HG03354 (cell line): ENCODE data around the gene INSYN2A.

ENCODE experiments used
- ATAC-seq: cut with Tn5 transposase; IDR thresholded peaks from one replicate; pipeline ENCODE4 v1.9.1; 2021; ENCODE audit warnings: mild to moderate bottlenecking; ENCODE audit not compliant: unreplicated experiment, poor library complexity, severe bottlenecking

The INSYN2A gene

DNA sequence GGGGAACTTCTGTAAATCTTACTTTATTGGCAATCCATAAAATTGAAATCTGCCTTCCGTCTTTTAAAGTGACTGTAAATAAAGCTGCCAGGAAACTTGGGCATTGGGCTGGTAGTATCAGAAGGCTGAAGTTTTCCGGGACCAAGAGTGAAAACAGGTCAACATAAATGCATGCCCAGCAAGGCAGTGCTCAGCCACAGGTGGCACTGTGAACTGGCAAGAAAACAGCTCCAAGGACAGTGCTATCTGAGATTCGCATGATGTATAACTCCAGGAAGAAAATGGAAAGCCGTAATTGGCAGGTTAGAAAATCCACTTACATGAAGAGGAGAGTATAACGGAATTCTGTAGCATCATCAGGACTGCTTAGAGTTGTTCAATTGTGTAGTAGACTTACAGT is 1.9 kb upstream of the INSYN2A start:
- ATAC-seq: no peak

DNA sequence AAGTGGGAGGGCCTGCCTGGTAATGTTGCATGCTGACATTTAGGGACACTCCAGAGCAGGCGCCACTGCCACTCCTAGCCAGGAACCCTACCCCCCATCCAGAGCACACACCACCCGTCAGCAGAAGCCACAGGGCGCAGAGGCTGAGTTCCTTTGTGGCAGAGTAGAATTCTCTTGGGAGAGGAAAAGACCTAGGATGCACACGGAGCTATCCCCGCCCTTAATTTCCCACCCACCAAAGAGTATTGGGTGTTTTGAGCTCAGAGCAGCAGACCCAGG is 702 bp upstream of the INSYN2A start:
- no peak for ATAC-seq

DNA sequence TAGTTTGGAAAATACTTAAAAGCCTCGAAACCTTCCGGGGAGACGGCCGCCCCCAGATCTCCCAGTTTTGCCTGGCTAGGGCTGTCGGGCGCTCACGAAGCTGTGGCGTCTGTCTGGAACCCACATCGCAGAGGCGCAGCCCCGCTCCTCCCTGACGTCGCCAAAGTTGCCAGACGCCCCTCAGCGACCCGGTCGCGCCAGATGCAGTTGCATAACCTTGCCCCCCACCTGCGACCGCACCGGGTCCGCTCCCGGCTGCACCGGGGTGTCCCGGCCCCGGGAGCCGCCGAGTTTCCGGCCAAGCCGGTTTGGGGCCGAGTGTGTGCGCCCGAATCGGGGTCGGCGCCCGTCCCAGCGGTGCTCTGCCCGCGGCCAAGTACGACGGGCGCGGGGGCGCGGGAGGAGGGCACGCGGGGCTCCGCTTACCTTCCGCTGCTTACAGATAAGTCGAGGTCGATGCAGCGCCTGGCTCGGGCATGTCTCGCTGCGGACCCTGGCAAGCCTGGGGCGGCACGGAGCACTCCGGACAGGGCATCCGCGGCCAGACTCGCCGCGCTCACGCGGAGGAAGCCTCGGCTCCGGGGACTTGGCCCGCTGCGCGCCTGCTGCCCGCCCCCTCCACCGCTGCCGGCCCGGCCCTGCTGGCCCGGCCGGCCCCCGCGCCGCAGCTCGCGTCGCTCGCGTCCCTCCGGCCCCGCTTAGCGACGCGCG is 665 bp downstream of the INSYN2A start:
- ATAC-seq: no peak

DNA sequence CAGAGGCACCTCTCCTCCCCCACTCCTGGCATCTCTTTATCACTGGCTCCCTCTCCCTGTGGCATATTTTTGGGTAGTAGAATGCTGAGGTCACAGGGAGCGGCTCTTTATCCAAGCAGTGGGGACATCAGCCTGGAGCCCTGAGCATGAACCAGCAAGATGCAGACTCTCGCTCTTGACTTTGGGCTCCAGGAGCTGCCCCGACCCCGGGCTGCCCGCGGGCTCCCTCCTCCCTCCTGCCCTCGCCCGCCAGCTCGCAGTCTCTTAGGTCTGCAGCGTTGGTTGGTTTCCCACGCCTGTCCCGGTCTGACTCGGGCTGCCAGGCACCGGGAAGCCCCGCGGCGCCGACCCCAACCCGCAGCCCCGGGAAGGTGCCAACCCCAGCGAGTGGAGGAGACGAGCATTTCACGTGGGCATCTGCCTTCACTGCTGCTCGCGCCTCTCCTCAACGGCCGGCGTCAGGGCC is 1.3 kb downstream of the INSYN2A start:
- no peak for ATAC-seq

DNA sequence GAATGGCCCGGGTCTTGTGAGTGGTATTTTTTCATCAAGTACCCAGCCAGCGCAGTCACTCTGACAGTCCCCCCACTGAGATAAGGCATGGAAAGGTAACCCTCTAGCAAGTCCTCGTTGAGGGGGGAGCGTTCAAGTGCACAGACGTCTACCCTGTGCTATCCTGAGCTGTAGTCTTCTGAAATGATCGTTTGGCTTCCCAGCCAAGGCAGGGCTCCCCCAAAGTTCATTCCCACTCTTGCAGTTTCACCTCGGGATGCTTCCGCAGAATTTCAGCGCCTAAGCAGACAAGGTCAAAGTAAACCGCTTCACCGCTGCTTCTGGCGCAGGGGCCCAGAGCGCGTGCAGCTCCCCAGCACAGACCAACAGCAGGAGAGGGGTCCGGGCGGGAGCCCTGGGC is 1.8 kb downstream of the INSYN2A start:
- ATAC-seq: no peak

DNA sequence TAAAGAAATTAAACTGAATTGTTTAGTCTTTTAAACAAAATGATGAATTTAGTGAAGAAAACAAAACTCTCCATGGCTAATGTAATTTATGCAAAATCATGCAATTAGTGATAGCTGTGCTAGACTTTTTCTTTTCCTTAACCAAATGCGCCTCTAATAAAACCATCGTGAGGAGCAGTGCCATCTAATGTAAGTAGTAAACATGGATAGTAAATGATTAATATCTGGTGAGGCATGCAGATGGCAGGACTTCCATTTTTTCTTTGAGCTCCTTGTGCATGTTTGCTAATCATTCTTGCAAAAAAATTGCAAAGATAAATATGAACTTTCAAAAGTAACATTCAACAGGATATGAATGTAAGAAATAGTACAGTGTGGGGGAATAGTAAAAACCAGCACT is 2.3 kb downstream of the INSYN2A start:
- no peak for ATAC-seq

- ATAC-seq: no peak
These were observed 3.3 kb downstream of the INSYN2A start for GRCh38 chr10:127193125-127193524.

DNA sequence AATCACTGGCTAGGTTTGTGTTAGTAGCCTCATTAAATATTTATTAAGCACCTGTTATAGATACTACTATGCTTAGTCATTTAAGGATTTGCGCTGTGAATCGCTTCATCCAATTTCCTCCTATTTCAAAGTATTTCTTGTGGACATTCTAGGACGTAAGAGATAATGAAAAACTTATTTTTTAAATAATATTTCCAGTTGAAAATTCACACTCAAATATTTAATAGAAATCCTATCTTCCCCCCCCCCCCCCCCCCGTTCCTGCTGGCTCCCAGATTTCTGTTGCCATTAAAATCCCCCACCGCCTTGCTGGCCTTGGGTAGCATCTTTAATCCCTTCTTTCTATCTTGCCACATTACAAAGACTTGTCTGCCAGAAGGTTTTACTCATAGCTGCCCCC is 6.0 kb downstream of the INSYN2A start:
- no peak for ATAC-seq

DNA sequence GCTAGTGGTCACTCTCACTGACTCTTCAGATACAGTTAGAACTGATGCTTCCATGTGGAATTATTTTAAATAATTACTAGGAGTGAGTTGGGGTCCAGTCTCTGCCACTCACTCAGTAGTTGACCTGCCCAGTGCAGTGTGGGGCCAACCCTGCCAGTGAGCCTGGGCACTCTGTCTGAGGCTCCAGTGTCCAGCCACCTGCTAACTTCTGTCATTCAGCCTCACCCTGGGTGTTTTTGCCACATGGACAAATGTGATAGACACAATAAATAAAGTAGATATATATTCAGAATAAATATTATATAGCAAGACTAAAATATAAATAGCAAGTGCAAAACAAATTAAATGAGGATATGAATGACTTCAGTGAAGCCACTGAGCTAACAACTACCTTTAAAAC is 7.2 kb downstream of the INSYN2A start:
- no peak for ATAC-seq

GRCh38 chr10:127186813-127187212 is 9.6 kb downstream of the INSYN2A start:
- ATAC-seq: no peak

DNA sequence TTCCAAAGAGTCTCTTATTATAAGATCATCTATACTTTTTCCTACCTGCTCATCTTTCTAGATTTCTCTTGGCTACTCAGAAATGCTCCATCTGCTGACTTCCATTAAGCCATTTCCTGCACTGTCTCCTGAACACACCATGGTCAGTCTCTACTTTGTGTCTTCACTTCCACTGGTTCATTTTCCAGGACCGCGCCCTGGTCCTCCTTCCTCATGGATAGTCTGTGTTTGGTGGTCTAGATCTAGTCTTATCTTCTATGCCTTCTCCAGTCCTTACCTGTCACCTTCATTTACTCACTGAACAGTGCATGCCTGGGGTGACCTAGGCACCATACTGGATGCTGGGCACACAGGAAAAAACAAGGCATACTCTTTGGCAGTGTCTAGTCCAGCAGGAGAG is 11.8 kb downstream of the INSYN2A start:
- no peak for ATAC-seq

DNA sequence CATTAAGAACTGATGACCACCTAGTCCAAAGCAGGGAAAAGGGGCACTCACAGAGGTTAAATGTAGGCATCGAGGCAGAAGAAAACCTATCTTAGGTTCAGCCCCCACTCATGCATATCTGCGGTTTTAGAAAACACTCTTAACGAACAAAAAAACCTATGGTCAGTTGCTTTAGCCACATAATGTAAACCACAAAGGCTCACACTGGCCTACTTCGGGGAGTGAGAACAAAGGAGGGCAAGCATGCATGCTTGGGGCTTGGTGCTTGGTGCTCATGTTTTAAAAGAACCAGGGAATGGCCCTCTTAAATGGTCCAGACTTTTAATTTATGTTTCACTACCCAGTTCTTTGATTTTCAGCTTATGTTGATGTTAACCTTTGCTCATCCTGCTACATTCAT is 14.2 kb downstream of the INSYN2A start:
- ATAC-seq: no peak

- ATAC-seq: no peak
These were observed 16.7 kb downstream of the INSYN2A start for GRCh38 chr10:127179612-127180250.

- ATAC-seq: no peak
These were observed 19.7 kb downstream of the INSYN2A start for GRCh38 chr10:127176649-127177048.

GRCh38 chr10:127175357-127176110 is 20.9 kb downstream of the INSYN2A start:
- ATAC-seq: no peak

DNA sequence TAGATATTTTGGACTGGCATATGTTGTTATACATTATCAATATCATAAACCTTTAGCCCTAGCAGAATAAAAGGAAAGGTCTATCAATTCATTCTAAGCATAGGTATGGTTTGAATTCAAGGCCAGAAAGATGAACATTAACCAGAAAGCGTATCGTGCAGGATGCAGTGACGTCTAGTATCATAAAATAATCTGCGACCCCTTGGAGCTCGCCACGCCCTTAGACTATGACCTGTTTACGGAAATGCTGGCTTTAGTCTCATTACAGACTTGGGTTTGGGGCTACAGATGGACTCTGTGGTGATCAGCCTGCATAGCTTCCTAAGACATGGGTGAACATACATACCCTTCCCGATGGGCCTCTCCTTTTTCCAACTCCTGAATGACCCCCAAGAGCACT is 21.5 kb downstream of the INSYN2A start:
- no peak for ATAC-seq

GRCh38 chr10:127168261-127168660 is 28.1 kb downstream of the INSYN2A start:
- ATAC-seq: no peak

- ATAC-seq: no peak
These were observed 33.5 kb downstream of the INSYN2A start for GRCh38 chr10:127162841-127163240.

DNA sequence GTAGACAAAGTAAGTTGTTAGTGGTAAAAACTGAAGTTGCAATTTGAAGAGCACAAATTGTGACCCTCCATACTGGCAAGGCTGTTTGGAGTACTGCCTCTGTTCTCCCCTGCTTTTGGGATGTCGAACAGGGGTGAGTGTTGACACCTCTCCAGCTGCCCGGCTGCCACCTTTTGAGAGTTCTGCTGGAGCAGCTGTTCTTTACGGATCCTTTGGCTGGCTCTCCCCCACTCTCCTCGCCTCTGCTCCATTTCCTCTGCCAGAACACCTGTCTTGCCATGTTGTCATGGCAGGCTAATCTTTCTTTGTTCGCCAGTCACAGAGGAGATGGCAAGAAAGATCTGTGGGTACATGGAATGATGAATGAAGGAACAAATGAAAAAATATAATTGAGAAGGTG is 34.9 kb downstream of the INSYN2A start:
- no peak for ATAC-seq

DNA sequence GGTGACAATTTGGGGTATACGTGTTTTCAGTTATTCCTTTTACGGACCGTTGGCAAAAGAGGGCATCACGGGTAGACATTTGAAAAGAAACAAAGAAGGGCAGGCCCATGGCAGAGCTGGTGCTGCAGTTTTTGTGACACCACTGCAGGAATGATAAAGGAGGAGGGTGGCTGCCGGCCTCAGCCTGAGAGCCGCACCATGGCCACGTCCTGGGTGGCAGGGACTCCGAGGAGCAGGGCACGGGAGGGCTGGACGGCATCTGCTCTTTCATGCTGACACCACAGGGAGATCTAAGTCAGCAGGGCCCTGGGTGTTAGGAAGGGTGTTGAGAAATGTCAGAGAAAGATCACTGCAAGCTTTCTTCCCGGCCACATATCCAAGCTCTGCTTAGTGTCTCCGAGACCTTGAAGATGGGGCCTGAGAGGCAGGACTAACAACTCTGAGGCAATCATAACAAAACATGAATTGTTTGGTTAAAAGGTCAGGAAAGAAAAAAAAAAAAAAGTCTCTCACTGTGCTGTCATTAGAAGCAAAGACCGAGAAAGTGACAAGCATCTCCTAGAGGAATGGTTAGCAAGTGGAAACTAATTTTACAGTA is 36.6 kb downstream of the INSYN2A start:
- no peak for ATAC-seq

GRCh38 chr10:127158662-127159061 is 37.7 kb downstream of the INSYN2A start:
- ATAC-seq: no peak
